Activated CD8-positive, alpha-beta T cell treated with anti-CD3 and anti-CD28 coated beads for 36 hours (primary cell): Measurements from ENCODE around the gene ACP6. TPM values are rescaled to one million over a fixed set of nuclear protein-coding genes. Genes with fewer than 3 reads are reported as not detected.
A peak's percentile ranks its signal among the peaks of the same experiment; 100 is the strongest.

Experiments used
- ATAC-seq: fragments of 200-7000 bp; cut with Tn5 transposase; one replicate; pipeline ENCODE4 v1.10.0; 2021; ENCODE audit warnings: mild to moderate bottlenecking, moderate library complexity
- CTCF ChIA-PET: fragments of 350-600 bp; sonication (Branson Sonifier 250); formaldehyde crosslinking; loops from one replicate; lab custom pipeline; 2021; ENCODE audit warnings: antibody characterized with exemption; lab: Charles Lee
- POLR2A ChIA-PET: fragments of 350-600 bp; sonication (Branson Sonifier 250); formaldehyde crosslinking; loops from one replicate; lab custom pipeline; 2021; ENCODE audit warnings: antibody characterized with exemption; lab: Charles Lee
- DNase-seq: peaks from one replicate; pipeline ENCODE4 v3.0.0-alpha.2; 2020
- H3K27ac Mint-ChIP-seq: one replicate; pipeline ENCODE4 v1.8.0; 2021; ENCODE audit warnings: mild to moderate bottlenecking, mixed read lengths
- H3K27me3 Mint-ChIP-seq: one replicate; pipeline ENCODE4 v1.8.0; 2021; ENCODE audit warnings: mixed read lengths
- H3K36me3 Mint-ChIP-seq: one replicate; pipeline ENCODE4 v1.8.0; 2021; ENCODE audit warnings: low read depth, mixed read lengths
- H3K4me1 Mint-ChIP-seq: one replicate; pipeline ENCODE4 v1.8.0; 2021; ENCODE audit warnings: low read depth, mixed read lengths
- H3K4me3 Mint-ChIP-seq: one replicate; pipeline ENCODE4 v1.8.0; 2021; ENCODE audit warnings: mild to moderate bottlenecking, moderate library complexity, mixed read lengths
- H3K9me3 Mint-ChIP-seq: one replicate; pipeline ENCODE4 v1.8.0; 2021; ENCODE audit warnings: mixed read lengths
- CTCF ChIP-seq: fragments of 200-600 bp; IDR thresholded peaks from one replicate; pipeline ENCODE4 v1.8.0; 2022; ENCODE audit warnings: antibody characterized with exemption, mild to moderate bottlenecking
- intact Hi-C: fragments of 100-400 bp; cut with micrococcal nuclease; formaldehyde crosslinking; loops from one replicate; pipeline ENCODE4 v1.10.0; 2022
- total RNA-seq, 2 experiments: library from RNA; stranded (reverse); gene quantifications; one replicate each; pipeline ENCODE4 v1.2.3, GENCODE V29; 2021

The ACP6 gene
- total RNA-seq, 2 experiments from 2014 or later: 16.9 to 20.9 TPM

GRCh38 chr1:147599362-147600118 lies 70.8 kb downstream of the ACP6 start:
- TF ChIP-seq CTCF: no peak
- peaks cover 3% of the 10 kb centered on the region for H3K36me3 Mint-ChIP-seq
- peak; percentile 85 for ATAC-seq
- ChIA-PET CTCF (interaction anchor here (0.6 to 3.0 kb wide), 6 partner anchors 29 to 104 kb away, joined by 3 to 11 read pairs (median 5); partner anchors contain the start of gene BCL9), POLR2A (interaction anchor here (0.9 to 3.8 kb wide), 8 partner anchors 9 to 89 kb away, joined by 3 to 38 read pairs (median 5); partner anchors contain the start of gene BCL9)
- H3K9me3 Mint-ChIP-seq: no peaks in the 10 kb centered on the region
- intact Hi-C loops: loop anchor here (2.0 kb wide), 1 partner anchor 61 kb away; no protein-coding TSS in a partner anchor
- peak overlapping the region; percentile 93 for H3K27ac Mint-ChIP-seq
- DNase-seq: peak; percentile 98
- H3K4me3 Mint-ChIP-seq: peak overlapping the region; percentile 93
- H3K27me3 Mint-ChIP-seq: no peaks in the 10 kb centered on the region
- H3K4me1 Mint-ChIP-seq: peaks cover 32% of the 10 kb centered on the region

- intact Hi-C loops: loop anchor here (2.0 kb wide), 1 partner anchor 60 kb away; no protein-coding TSS in a partner anchor
- ATAC-seq: peak; percentile 14
- peaks cover 30% of the 10 kb centered on the region for H3K4me1 Mint-ChIP-seq
- DNase-seq: peak; percentile 62
- H3K27ac Mint-ChIP-seq: peak overlapping the region; percentile 93
- POLR2A ChIA-PET: interaction anchor here (0.9 to 3.8 kb wide), 9 partner anchors 8 to 88 kb away, joined by 3 to 38 read pairs (median 6); partner anchors contain the start of gene BCL9
- peaks cover 1% of the 10 kb centered on the region for H3K36me3 Mint-ChIP-seq
- no peaks in the 10 kb centered on the region for H3K9me3 Mint-ChIP-seq
- peak overlapping the region; percentile 93 for H3K4me3 Mint-ChIP-seq
- CTCF ChIA-PET: interaction anchor here (0.6 to 3.0 kb wide), 12 partner anchors 18 to 135 kb away, joined by 3 to 11 read pairs (median 4); partner anchors contain the start of gene BCL9
- H3K27me3 Mint-ChIP-seq: no peaks in the 10 kb centered on the region
- no peak for TF ChIP-seq CTCF
Measured at GRCh38 chr1:147598621-147599361, 71.5 kb downstream of the ACP6 start.

- H3K9me3 Mint-ChIP-seq: no peaks in the 10 kb centered on the region
- no peak for TF ChIP-seq CTCF
- intact Hi-C loops: no loop called here
- peaks cover 1% of the 10 kb centered on the region for H3K36me3 Mint-ChIP-seq
- CTCF ChIA-PET: interaction anchor here (0.9 to 3.0 kb wide), 5 partner anchors 14 to 56 kb away, joined by 3 to 11 read pairs (median 7); partner anchors contain the start of gene BCL9
- no peak overlapping the region for H3K27ac Mint-ChIP-seq
- DNase-seq (no peak), ATAC-seq (no peak)
- H3K4me1 Mint-ChIP-seq: peaks cover 22% of the 10 kb centered on the region
- POLR2A ChIA-PET: interaction anchor here (3.1 kb wide), 1 partner anchor 57 kb away, joined by 31 read pairs; the partner anchor contains the start of gene BCL9
- no peak overlapping the region for H3K4me3 Mint-ChIP-seq
- H3K27me3 Mint-ChIP-seq: no peaks in the 10 kb centered on the region
Measured at GRCh38 chr1:147597010-147597409, 73.3 kb downstream of the ACP6 start.

Other genes starting within 250 kb of the ACP6 start
- 10 to 100 TPM; 30.9 to 34.3 TPM for gene BCL9, start 129.0 kb downstream of the ACP6 start, total RNA-seq
- gene GJA5, start 90.1 kb upstream of the ACP6 start, total RNA-seq: not detected
- gene GJA8, start 232.3 kb upstream of the ACP6 start, total RNA-seq: not detected